Fibroblast of lung (primary cell): ENCODE results near the gene PCDH1. TPM values are rescaled to one million over a fixed set of nuclear protein-coding genes. Genes with fewer than 3 reads are reported as not detected.

Experiments used
- DNase-seq, 2 donors: peaks; one replicate each; pipeline versions ENCODE4 v3.0.0 to v3.0.0-alpha.2; 2010; ENCODE audit warnings: low read depth in 2 of 2
- H2AFZ ChIP-seq: 2 replicates; pipeline ENCODE4 v1.5.1; 2012; ENCODE audit warnings: low read length, control low read depth, inconsistent platforms
- H3K27ac ChIP-seq: 2 replicates; pipeline ENCODE4 v1.5.1; 2011; ENCODE audit warnings: low read length, control low read depth; ENCODE audit not compliant: insufficient read depth
- H3K27me3 ChIP-seq: 2 replicates; pipeline ENCODE4 v1.5.1; 2011; ENCODE audit warnings: mild to moderate bottlenecking, low read length; ENCODE audit not compliant: control insufficient read depth, insufficient read depth
- H3K36me3 ChIP-seq: 2 replicates; pipeline ENCODE4 v1.5.1; 2011; ENCODE audit warnings: low read length; ENCODE audit not compliant: control insufficient read depth, insufficient read depth
- H3K4me1 ChIP-seq: 2 replicates; pipeline ENCODE4 v1.5.1; 2011; ENCODE audit warnings: low read length; ENCODE audit not compliant: control insufficient read depth, insufficient read depth; ENCODE audit errors: extremely low read depth
- H3K4me2 ChIP-seq: 2 replicates; pipeline ENCODE4 v1.5.1; 2011; ENCODE audit warnings: low read length, control low read depth; ENCODE audit not compliant: insufficient read depth; ENCODE audit errors: extremely low read depth
- H3K4me3 ChIP-seq, 4 experiments: fragments of 200-600 bp in 1 of 4; sonication (generic) in 1 of 4; replicated peaks in 1 of 4; 2 replicates each; pipeline ENCODE4 v1.5.1; 2011 to 2016; ENCODE audit warnings: low read length in 4 of 4, low read depth in 3 of 4, mild to moderate bottlenecking in 3 of 4, control low read depth in 2 of 4, inconsistent platforms in 1 of 4, mixed read lengths in 1 of 4; ENCODE audit not compliant: insufficient read depth in 1 of 4; ENCODE audit errors: control extremely low read depth in 1 of 4
- H3K79me2 ChIP-seq: 2 replicates; pipeline ENCODE4 v1.5.1; 2012; ENCODE audit warnings: mild to moderate bottlenecking, low read length, inconsistent platforms; ENCODE audit not compliant: control insufficient read depth, insufficient read depth
- H3K9ac ChIP-seq: 2 replicates; pipeline ENCODE4 v1.5.1; 2011; ENCODE audit warnings: mild to moderate bottlenecking, low read length, control low read depth; ENCODE audit not compliant: insufficient read depth
- H3K9me3 ChIP-seq: 2 replicates; pipeline ENCODE4 v1.5.1; 2012; ENCODE audit warnings: low read depth, low read length; ENCODE audit not compliant: control insufficient read depth, insufficient read depth
- H4K20me1 ChIP-seq: 2 replicates; pipeline ENCODE4 v1.5.1; 2011; ENCODE audit warnings: low read length; ENCODE audit not compliant: control insufficient read depth, insufficient read depth; ENCODE audit errors: extremely low read depth
- CTCF ChIP-seq, 2 donors: IDR thresholded peaks in 1 of 2; conservative IDR thresholded peaks in 1 of 2; 1 replicate in 1 of 2; 2 replicates in 1 of 2; pipeline ENCODE4 v1.5.1; 2011 to 2012; ENCODE audit warnings: low read length in 2 of 2, control low read depth in 1 of 2, inconsistent platforms in 1 of 2, low read depth in 1 of 2, mild to moderate bottlenecking in 1 of 2
- EZH2 ChIP-seq: IDR thresholded peaks from 2 replicates; pipeline ENCODE4 v1.5.1; 2012; ENCODE audit warnings: low read length, control low read depth, mild to moderate bottlenecking; ENCODE audit errors: missing control alignments
- polyA plus RNA-seq, 2 donors: library from polyadenylated mRNA; depleted of rRNA in 1 of 2; stranded (reverse) in 1 of 2; unstranded in 1 of 2; fragments of >200 nt; gene quantifications; 2 replicates each; pipeline ENCODE4 v1.2.1, GENCODE V29; 2011 to 2012; ENCODE audit warnings: missing spikeins in 1 of 2
- total RNA-seq: library from RNA; depleted of rRNA; stranded (reverse); fragments of >200 nt; gene quantifications from 2 replicates; pipeline ENCODE4 v1.2.1, GENCODE V29; 2014

Gene PCDH1
- total and polyA plus RNA-seq, 2 donors (not counting 1 experiment from before 2014, with no cell fraction given): 0.66 to 1.6 TPM

GRCh38 chr5:141840280-141840812, 37.9 kb downstream of the PCDH1 start:
- no peaks in the 10 kb centered on the region for H3K27me3 ChIP-seq
- no peak overlapping the region for H3K27ac ChIP-seq
- TF ChIP-seq CTCF (conservative IDR thresholded peaks at IDR 0.05 in 1 of 2, IDR thresholded peaks at IDR 0.05 in 1 of 2; ENCODE audit: low read depth in 1 of 2, low read length in 2 of 2): no peak
- TF ChIP-seq EZH2: no peak
- H3K4me1 ChIP-seq: peaks cover 2% of the 10 kb centered on the region
- no peaks in the 10 kb centered on the region for H3K9me3 ChIP-seq
- H3K79me2 ChIP-seq: no peaks in the 10 kb centered on the region
- no peak overlapping the region for H3K4me3 ChIP-seq
- no peak for DNase-seq
- no peak overlapping the region for H3K4me2 ChIP-seq
- H3K36me3 ChIP-seq: no peaks in the 10 kb centered on the region
- no peaks in the 10 kb centered on the region for H4K20me1 ChIP-seq
- no peak overlapping the region for H3K9ac ChIP-seq
- no peak overlapping the region for H2AFZ ChIP-seq

- Histone ChIP-seq H3K4me3 (no peak overlapping the region), H3K4me1 (peaks cover 2% of the 10 kb centered on the region), H3K27ac (no peak overlapping the region), H3K27me3 (no peaks in the 10 kb centered on the region), H3K9ac (no peak overlapping the region), H3K4me2 (no peak overlapping the region), H3K9me3 (no peaks in the 10 kb centered on the region), H2AFZ (no peak overlapping the region), H3K79me2 (no peaks in the 10 kb centered on the region), H4K20me1 (no peaks in the 10 kb centered on the region), H3K36me3 (no peaks in the 10 kb centered on the region)
- DNase-seq: peak in 1 of 2 donors; percentile 33
- TF ChIP-seq EZH2 (no peak), CTCF (conservative IDR thresholded peaks at IDR 0.05 in 1 of 2, IDR thresholded peaks at IDR 0.05 in 1 of 2; ENCODE audit: low read depth in 1 of 2, low read length in 2 of 2) (no peak)
Observed at GRCh38 chr5:141839015-141839513, 39.1 kb downstream of the PCDH1 start.

- no peaks in the 10 kb centered on the region for H3K36me3 ChIP-seq
- no peaks in the 10 kb centered on the region for H4K20me1 ChIP-seq
- H3K4me2 ChIP-seq: no peak overlapping the region
- no peaks in the 10 kb centered on the region for H3K27me3 ChIP-seq
- TF ChIP-seq EZH2: no peak
- TF ChIP-seq CTCF (conservative IDR thresholded peaks at IDR 0.05 in 1 of 2, IDR thresholded peaks at IDR 0.05 in 1 of 2; ENCODE audit: low read depth in 1 of 2, low read length in 2 of 2): no peak
- DNase-seq: no peak
- peaks cover 2% of the 10 kb centered on the region for H3K4me1 ChIP-seq
- no peak overlapping the region for H2AFZ ChIP-seq
- no peak overlapping the region for H3K9ac ChIP-seq
- no peaks in the 10 kb centered on the region for H3K79me2 ChIP-seq
- no peak overlapping the region for H3K27ac ChIP-seq
- no peak overlapping the region for H3K4me3 ChIP-seq
- no peaks in the 10 kb centered on the region for H3K9me3 ChIP-seq
Observed at GRCh38 chr5:141838326-141839014, 39.7 kb downstream of the PCDH1 start.
